GM19193 (cell line): ENCODE data around the gene ZNF784.

ENCODE experiments used
- POLR2A ChIP-seq: IDR thresholded peaks from 4 replicates; pipeline ENCODE4 v1.6.1; 2011; ENCODE audit not compliant: insufficient read depth, insufficient read length; ENCODE audit errors: extremely low read depth

The ZNF784 gene

GRCh38 chr19:55579766-55580621 lies 44.4 kb downstream of the ZNF784 start:
- TF ChIP-seq POLR2A = no peak

GRCh38 chr19:55578761-55579747 lies 45.3 kb downstream of the ZNF784 start:
- TF ChIP-seq POLR2A = no peak

DNA sequence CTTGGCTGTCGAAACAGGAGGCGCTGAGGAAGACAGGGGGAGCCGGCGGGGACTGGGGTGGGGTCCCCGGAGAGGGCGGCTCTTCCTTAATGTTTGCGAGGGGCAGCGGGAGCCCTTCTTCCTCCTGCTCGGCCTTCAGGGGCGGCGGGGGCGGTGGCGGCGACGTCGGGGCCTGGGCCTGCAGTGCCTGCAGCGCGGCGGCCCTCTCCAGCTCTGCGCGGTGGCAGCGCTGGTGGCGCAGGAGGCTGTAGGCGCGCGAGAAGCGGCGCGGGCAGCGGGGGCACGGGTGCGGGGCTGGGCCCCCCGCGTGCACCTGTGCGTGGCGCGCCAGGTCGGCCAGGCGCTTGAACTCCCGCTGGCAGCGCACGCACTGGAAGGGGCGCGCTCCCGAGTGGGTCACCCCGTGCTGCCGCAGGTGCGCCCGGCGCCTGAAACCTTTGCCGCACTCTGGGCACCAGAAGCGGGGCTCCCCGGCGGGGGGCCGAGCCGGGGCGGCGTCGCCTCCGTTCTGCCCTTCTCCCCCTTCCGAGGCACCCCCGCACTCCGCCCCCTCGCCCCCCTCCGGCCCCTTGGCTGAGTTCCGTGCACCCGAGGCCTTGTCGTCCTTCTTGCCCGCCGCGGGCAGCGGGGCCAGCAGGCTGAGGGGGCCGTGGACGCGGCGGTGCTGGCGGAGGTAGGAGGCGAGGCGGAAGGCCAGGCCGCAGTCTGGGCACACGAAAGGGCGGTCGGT lies 46.2 kb downstream of the ZNF784 start:
- no peak for TF ChIP-seq POLR2A

DNA sequence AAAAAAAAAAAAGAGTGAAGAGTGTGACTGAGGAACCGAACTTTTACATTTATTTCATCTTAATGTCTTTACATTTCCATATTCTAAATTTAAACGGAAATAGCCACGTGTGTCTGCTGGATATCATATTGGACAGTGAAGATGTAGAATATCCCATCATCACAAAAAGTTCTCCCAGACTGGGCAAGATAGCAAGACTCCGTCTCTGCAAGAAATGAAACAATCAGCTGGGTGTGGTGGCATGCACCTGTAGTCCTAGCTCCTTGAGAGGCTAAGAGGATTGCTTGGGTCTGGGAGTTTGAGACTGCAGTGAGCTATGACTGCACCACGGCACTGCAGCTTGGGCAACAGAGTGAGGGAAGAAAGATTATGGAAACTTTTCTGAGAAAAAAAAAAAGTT lies 47.6 kb downstream of the ZNF784 start:
- TF ChIP-seq POLR2A = no peak
